ENCODE results near the gene OVOL2. TPM values are rescaled to one million over a fixed set of nuclear protein-coding genes. Genes with fewer than 3 reads are reported as not detected.

Gene OVOL2
- total and polyA plus RNA-seq, 2 of the 4 experiments (the other 2 are of a cell fraction), result not detected

- H2BK20ac ChIP-seq (ENCODE audit: low read depth, low read length), result no peak overlapping the region
- in situ Hi-C loops (cut with MboI; ENCODE audit: low sequenced_read_pairs), result no loop called here
- no peak overlapping the region for H3K23ac ChIP-seq (ENCODE audit: low read depth, low read length)
- no peak overlapping the region for H4K5ac ChIP-seq (ENCODE audit: low read depth, low read length)
- H4K91ac ChIP-seq (ENCODE audit: insufficient read depth, low read depth, low read length), result no peak overlapping the region
- H3K4me3 ChIP-seq (ENCODE audit: insufficient read depth, low read depth, low read length), result no peak overlapping the region
- H3K27ac ChIP-seq (ENCODE audit: insufficient read depth, low read length), result no peak overlapping the region
- no peak overlapping the region for H3K4ac ChIP-seq (ENCODE audit: low read depth, low read length)
- H3K9me3 ChIP-seq (ENCODE audit: control insufficient read depth, insufficient read depth, low read length), result no peaks in the 10 kb centered on the region
- ATAC-seq (ENCODE audit: low read depth), result no peak
- no peak overlapping the region for H2BK120ac ChIP-seq (ENCODE audit: low read depth, low read length)
- H2BK15ac ChIP-seq (ENCODE audit: low read depth, low read length), result no peak overlapping the region
- H2AFZ ChIP-seq (replicated peaks; ENCODE audit: low read length, poor library complexity), result no peak overlapping the region
- no peak overlapping the region for H4K8ac ChIP-seq (ENCODE audit: low read depth in 2 of 2, low read length in 2 of 2)
- no peak overlapping the region for H2BK5ac ChIP-seq (ENCODE audit: low read depth, low read length, poor library complexity, severe bottlenecking)
- H3K56ac ChIP-seq (ENCODE audit: extremely low read depth, insufficient read depth, low read length), result no peak overlapping the region
- H3K4me1 ChIP-seq (ENCODE audit: control insufficient read depth, insufficient read depth, low read length), result no peaks in the 10 kb centered on the region
- H3K9me1 ChIP-seq (ENCODE audit: insufficient read depth, low read length), result no peaks in the 10 kb centered on the region
- no peak overlapping the region for H2AK9ac ChIP-seq (replicated peaks; ENCODE audit: low read depth, low read length, poor library complexity)
- TF ChIP-seq SMC3 (IDR thresholded peaks at IDR 0.05; ENCODE audit: low read depth, low read length), result no peak
- no peak for TF ChIP-seq MAZ (IDR thresholded peaks at IDR 0.05; ENCODE audit: borderline replicate concordance, low read depth, low read length)
- TF ChIP-seq USF2 (IDR thresholded peaks at IDR 0.05; ENCODE audit: low read depth, low read length), result no peak
- no peak for TF ChIP-seq CEBPB (IDR thresholded peaks at IDR 0.05; ENCODE audit: low read depth, low read length)
- TF ChIP-seq RFX5 (IDR thresholded peaks at IDR 0.05; ENCODE audit: low read depth, low read length), result no peak
- TF ChIP-seq CTCF (conservative IDR thresholded peaks at IDR 0.05; ENCODE audit: low read depth, low read length), result no peak
- no peak for TF ChIP-seq POLR2A (IDR thresholded peaks at IDR 0.05; ENCODE audit: low read depth, low read length)
- no peak for TF ChIP-seq MXI1 (IDR thresholded peaks at IDR 0.05; ENCODE audit: borderline replicate concordance, low read depth, low read length)
- TF ChIP-seq MAFK (IDR thresholded peaks at IDR 0.05; ENCODE audit: low read depth, low read length), result no peak
- no peak for TF ChIP-seq BHLHE40 (IDR thresholded peaks at IDR 0.05; ENCODE audit: low read depth, low read length)
- TF ChIP-seq RAD21 (IDR thresholded peaks at IDR 0.05; ENCODE audit: low read length), result no peak
- no peak for TF ChIP-seq NFE2L2 (IDR thresholded peaks at IDR 0.05; ENCODE audit: low read depth, low read length)
- TF ChIP-seq CHD1 (IDR thresholded peaks at IDR 0.05; ENCODE audit: low read depth, low read length), result no peak
- ChIA-PET POLR2A (ENCODE audit: unreplicated experiment) (no interaction called here), CTCF (no interaction called here)
- no peak for DNase-seq
- intact Hi-C loops (cut with micrococcal nuclease), result no loop called here
- H3K9ac ChIP-seq (ENCODE audit: low read depth, low read length), result no peak overlapping the region
- no peak overlapping the region for H3K18ac ChIP-seq (ENCODE audit: low read depth, low read length)
- no TSS peak for BruUV-seq (replicated peaks)
- no peaks in the 10 kb centered on the region for H3K79me1 ChIP-seq (ENCODE audit: low read depth in 1 of 2, low read length in 2 of 2)
- no peaks in the 10 kb centered on the region for H3K36me3 ChIP-seq (ENCODE audit: control insufficient read depth, insufficient read depth, low read length)
- peaks cover 6% of the 10 kb centered on the region for H3K27me3 ChIP-seq (ENCODE audit: control insufficient read depth, insufficient read depth, low read length)
- no peak overlapping the region for H3K4me2 ChIP-seq (ENCODE audit: low read depth, low read length)
- no peaks in the 10 kb centered on the region for H4K20me1 ChIP-seq (ENCODE audit: insufficient read depth, low read length)
- WGBS, 2 experiments (ENCODE audit: extremely low coverage in 2 of 2, insufficient read length in 1 of 2), result 100% methylated on average over 2 of the region's 10 CpGs; no CpG with 5 or more reads in 1 of the 2 experiments
- dilution Hi-C loops (cut with HindIII; ENCODE audit: low sequenced_read_pairs, unreplicated experiment), result no loop called here
- H3K14ac ChIP-seq (replicated peaks; ENCODE audit: low read depth, low read length), result no peak overlapping the region
- no peak overlapping the region for H2AK5ac ChIP-seq (ENCODE audit: low read depth, low read length)
Measured at GRCh38 chr20:18090477-18090876, 32.8 kb upstream of the OVOL2 start.

Data from IMR-90 (cell line).